Activated CD4-positive, alpha-beta T cell treated with anti-CD3 and anti-CD28 coated beads for 4 hours (primary cell): ENCODE results near the gene TTLL3.

Experiments used
- DNase-seq, 2 donors: peaks; one replicate each; pipeline ENCODE4 v3.0.0-alpha.2; 2020

TTLL3 gene

DNA sequence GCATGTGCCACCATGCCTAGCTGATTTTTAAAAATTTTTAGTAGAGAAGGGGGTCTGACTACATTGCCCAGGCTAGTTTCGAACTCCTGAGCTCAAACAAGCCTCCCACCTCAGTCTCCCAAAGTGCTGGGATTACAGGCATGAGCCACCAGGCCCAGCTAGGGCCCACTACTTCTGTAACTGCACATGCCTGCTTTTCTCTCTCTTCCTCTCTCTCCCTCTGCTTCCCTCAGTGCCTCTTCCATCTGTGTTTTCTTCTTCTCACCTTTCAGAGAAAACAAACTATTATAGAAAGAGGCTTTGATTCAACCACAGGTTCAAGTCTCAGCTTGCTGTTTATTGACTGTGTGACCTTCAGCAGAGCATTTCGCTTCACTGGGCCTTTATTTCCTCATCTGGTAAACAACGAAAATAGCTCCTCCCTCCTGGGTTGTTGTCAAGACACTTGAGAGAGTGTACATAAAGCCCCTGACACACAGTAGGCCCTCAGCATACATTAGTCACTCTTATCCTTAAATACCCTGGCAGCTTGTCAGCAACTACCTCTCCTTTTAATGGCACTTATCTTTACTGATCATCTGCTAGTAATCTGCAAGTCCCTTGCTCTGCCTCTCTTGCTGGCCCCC lies 28.0 kb upstream of the TTLL3 start:
- no peak for DNase-seq

GRCh38 chr3:9782770-9783169 lies 27.3 kb upstream of the TTLL3 start:
- no peak for DNase-seq

GRCh38 chr3:9783954-9784353 lies 26.1 kb upstream of the TTLL3 start:
- no peak for DNase-seq

GRCh38 chr3:9784965-9785364 lies 25.1 kb upstream of the TTLL3 start:
- no peak for DNase-seq

- DNase-seq = no peak
Measured at GRCh38 chr3:9785602-9786001, 24.5 kb upstream of the TTLL3 start.

- no peak for DNase-seq
Measured at GRCh38 chr3:9786209-9786739, 23.8 kb upstream of the TTLL3 start.

DNA sequence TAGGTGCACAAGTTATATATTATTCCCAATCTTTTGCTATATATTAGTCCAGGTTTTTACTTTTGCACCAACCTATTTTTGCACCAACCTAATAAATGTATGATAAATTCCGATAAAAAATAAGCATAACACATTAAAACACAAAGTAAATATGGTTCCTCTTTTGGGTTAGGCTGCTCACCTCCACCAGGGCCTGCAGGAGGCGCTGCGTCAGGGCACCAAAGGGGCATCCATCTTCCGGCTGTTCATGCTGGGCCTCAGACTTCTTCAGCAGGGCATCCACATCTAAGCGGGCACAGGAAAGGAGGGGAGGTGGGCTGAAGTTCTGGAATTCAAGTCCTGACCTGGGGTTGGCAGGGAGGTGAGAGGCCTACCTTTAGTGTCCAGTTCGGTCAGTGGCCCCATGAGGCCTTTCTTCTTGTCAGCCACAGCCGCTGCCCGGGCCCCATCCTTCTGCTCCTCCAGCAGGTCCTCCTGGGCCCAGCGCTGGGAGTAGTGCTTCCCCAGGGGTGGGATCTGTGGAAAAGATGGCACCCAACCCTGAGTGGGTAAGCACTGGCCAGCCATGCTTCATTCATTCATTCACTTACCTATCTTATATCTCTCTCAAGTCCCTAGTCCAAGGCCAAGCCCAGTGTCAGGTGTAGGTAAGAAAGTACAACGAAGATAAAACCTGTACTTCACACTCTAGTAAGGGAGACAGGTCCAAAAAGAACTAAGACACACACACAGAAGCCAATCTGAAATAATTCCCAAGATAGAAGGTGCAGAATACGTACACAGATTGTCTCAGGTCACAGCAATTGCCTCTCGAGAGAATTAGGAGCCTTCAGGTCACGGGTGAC lies 23.0 kb upstream of the TTLL3 start:
- no peak for DNase-seq

DNA sequence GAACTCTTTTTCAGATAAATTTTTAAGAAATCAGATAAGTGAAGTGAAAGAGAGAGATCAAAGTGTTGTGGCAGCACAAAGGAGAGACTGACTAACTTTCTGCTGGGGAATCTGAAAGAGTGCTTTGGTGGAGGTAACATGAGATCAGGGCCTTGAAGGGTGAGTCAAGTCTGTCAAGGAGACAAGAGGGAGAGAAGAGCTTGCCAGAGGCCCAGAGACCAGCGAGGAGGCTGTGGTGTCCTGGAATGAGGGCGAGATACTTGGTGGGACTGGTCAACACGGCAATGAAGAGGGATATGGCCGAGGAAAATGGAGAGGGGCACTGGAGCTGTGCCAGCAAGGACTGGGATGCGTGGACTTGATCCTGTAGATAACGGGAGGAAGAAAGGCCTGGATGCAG lies 22.3 kb upstream of the TTLL3 start:
- no peak for DNase-seq

- DNase-seq = no peak
Measured at GRCh38 chr3:9791127-9791526, 18.9 kb upstream of the TTLL3 start.

- DNase-seq = no peak
Measured at GRCh38 chr3:9791790-9792404, 18.2 kb upstream of the TTLL3 start.

- peak; percentile 93 to 96 for DNase-seq
Measured at GRCh38 chr3:9792405-9793160, 17.5 kb upstream of the TTLL3 start, which contains the start of the genes ARPC4 and TADA3. TSS of gene ARPC4 (plus strand) at chr3:9793082. CDS start at chr3:9793122, 40 bp downstream. TSS of gene TADA3 (minus strand) at chr3:9792473. CDS start at chr3:9791466, 1,007 bp downstream.

DNA sequence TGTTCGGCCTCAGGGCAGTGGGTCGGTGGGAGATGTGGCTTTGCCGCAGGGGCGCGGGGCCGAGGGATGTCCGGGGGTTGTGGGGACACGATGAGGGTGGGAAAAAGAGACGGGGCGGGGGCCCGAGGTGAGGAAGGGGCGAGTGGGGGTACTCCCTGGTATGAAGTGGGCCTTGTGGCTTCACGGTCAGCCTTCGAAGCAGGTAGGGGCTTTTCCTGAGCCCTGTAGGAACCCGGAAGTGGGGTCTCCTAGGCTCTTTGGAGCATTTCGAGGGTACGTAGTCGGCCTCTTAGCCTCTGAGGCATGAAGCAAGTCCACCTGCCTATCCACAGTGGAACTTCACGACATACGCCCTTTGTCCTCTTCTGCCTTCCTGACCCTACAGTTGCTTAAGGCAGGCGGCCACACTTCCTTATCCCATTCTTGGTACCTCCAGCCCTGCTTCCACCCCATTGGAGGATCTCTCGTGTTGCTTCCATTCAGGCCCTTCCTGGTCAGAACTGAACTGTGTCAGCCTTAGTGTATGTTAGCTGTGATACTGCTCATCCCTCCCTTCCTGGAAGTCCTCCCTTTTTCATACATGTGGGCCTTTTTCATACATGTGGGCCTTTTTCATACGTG lies 16.8 kb upstream of the TTLL3 start:
- DNase-seq = no peak

DNA sequence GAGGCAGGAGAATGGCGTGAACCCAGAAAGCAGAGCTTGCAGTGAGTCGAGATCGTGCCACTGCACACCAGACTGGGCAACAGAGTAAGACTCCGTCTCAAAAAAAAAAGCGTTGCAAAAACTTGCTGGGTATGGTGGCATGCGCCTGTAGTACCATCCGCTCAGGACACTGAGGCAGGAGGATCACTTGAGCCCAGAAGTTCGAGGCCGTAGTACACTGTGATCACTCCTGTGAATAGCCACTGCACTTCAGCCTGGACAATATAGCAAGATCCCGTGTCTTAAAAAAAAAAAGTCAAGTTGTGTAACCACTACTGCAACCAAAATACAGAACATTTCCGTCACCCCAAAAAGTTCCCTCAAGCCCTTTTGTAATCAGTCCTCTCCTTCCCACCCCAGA lies 15.7 kb upstream of the TTLL3 start:
- DNase-seq = no peak

- no peak for DNase-seq
Measured at GRCh38 chr3:9795207-9795606, 14.9 kb upstream of the TTLL3 start.

- DNase-seq = no peak
Measured at GRCh38 chr3:9797196-9797945, 12.7 kb upstream of the TTLL3 start.

DNA sequence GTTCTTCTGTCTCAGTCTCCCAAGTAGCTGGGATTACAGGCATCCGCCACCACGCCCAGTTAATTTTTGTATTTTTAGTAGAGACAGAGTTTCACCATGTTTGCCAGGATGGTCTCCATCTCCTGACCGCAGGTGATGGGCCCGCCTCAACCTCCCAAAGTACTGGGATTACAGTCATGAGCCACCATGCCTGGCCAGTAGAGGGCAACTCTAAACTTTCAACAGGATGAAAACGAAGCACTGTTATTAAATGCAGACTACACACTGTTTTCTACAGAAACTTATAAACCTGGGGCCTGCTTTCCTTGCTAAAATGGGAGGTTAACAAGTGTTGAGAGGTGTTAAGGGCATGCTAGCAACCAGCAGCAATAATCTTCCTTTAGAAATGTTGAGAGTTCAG lies 9.5 kb upstream of the TTLL3 start:
- DNase-seq = no peak

GRCh38 chr3:9803494-9803893 lies 6.6 kb upstream of the TTLL3 start:
- DNase-seq = no peak

DNA sequence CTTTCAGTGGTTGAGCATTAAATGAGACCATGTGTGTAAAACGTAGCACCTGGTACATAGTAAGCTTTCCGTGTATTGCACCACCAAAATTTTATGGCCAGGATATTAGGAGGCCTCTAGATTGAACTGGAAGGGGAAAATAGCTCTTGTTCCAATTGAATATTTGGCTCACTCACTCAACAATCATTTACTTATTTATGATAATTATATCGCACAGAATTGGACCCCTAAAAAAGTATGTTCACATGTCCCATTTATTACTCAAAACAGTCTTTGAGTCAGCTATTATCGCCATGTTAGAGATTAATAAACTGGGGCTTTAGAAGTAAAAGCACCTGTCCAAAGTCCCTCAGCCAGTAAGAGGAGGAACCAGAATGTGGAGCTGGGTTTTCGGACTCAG lies 5.1 kb upstream of the TTLL3 start:
- DNase-seq = no peak

GRCh38 chr3:9806137-9806536 lies 3.9 kb upstream of the TTLL3 start:
- DNase-seq = no peak

DNA sequence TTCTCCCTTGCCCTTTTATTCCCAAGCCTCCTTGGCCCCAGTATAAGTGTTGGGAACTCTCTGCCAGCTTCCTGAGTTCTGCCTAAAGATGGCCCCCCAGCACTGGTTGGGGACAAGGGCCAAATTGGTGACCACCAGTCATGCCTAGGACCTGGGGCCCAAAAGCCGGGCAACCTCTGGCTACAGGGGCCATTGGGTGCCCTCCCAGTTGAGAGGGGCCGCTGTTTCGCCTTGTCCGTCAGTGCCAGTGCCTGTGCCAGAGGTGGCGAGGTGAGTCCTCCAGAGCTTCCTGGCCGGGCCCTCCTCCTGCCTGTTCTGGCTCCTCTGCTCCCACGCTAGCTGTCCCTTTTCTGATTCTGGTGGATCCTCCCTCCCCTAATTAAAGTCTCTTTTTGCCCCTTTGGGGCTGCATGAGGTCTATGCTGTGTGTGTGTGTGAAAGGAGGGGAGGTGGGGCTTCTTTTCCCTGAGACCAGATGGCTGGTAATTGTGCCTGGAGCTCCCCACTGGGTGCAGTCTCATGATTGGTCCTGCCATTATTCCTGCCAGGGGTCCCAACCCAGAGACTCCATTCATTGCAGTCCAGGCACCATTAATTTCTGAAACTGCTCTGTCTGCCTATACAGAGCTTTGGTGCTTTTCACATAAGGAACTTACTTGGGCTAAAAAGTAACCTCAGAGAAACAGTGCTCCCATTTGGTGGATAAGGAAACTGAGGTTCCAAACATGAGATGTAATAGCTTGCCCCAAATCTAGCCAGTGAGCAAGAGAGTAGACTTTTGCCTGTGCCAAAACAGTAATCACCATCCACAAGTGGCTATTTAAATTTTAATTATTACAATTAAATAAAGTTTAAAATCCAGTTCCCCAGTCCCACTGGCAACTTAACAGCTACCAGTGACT lies 3.1 kb upstream of the TTLL3 start:
- no peak for DNase-seq

DNA sequence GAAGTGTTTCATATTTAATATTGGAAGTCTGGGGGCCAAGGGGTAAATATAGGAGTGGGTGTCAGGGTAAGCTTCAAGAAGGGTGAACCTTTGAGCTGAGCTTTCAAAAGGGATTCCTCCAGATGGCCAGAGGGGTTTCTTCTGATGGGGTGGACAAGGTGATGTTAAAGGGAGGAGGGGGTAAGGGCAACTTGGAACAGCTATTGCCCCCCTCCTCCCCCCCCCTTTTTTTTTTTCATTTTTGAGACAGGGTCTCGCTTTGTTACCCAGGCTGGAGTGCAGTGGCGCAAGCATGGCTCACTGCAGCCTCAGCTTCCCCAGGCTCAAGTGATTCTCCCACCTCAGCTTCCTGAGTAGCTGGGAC lies 2.1 kb upstream of the TTLL3 start:
- DNase-seq = no peak
